GM06990 (cell line): ENCODE results near the gene ESF1.

Experiments used
- DNase-seq: peaks from one replicate; pipeline ENCODE4 v3.0.0-alpha.2; 2011; ENCODE audit not compliant: insufficient read length; ENCODE audit errors: extremely low read depth
- H3K27me3 ChIP-seq: replicated peaks from 2 replicates; pipeline ENCODE4 v1.6.0; 2011; ENCODE audit warnings: low read length; ENCODE audit not compliant: control insufficient read depth, insufficient read depth
- H3K36me3 ChIP-seq: 2 replicates; pipeline ENCODE4 v1.5.1; 2011; ENCODE audit warnings: low read length; ENCODE audit not compliant: control insufficient read depth, insufficient read depth
- H3K4me3 ChIP-seq: replicated peaks from 2 replicates; pipeline ENCODE4 v1.5.1; 2011; ENCODE audit warnings: low read depth, mild to moderate bottlenecking, control low read depth, low read length
- CTCF ChIP-seq: IDR thresholded peaks from 2 replicates; pipeline ENCODE4 v1.5.1; 2011; ENCODE audit warnings: low read length, control low read depth, mild to moderate bottlenecking, inconsistent platforms; ENCODE audit not compliant: insufficient read depth, poor library complexity, severe bottlenecking

ESF1 gene

GRCh38 chr20:13799040-13799439 lies 14.3 kb upstream of the ESF1 start:
- Histone ChIP-seq H3K4me3 (no peak overlapping the region), H3K36me3 (peaks cover 16% of the 10 kb centered on the region), H3K27me3 (no peaks in the 10 kb centered on the region)
- TF ChIP-seq CTCF, result no peak
- DNase-seq, result no peak

- no peak for TF ChIP-seq CTCF
- no peak overlapping the region for H3K4me3 ChIP-seq
- H3K36me3 ChIP-seq, result peaks cover 9% of the 10 kb centered on the region
- DNase-seq, result no peak
- no peaks in the 10 kb centered on the region for H3K27me3 ChIP-seq
Measured at GRCh38 chr20:13794667-13795066, 9.9 kb upstream of the ESF1 start.

GRCh38 chr20:13793001-13793400 lies 8.3 kb upstream of the ESF1 start:
- Histone ChIP-seq H3K4me3 (no peak overlapping the region), H3K36me3 (peaks cover 12% of the 10 kb centered on the region), H3K27me3 (no peaks in the 10 kb centered on the region)
- no peak for TF ChIP-seq CTCF
- DNase-seq, result no peak

- DNase-seq, result no peak
- TF ChIP-seq CTCF, result no peak
- peaks cover 12% of the 10 kb centered on the region for H3K36me3 ChIP-seq
- H3K4me3 ChIP-seq, result no peak overlapping the region
- H3K27me3 ChIP-seq, result no peaks in the 10 kb centered on the region
Measured at GRCh38 chr20:13791540-13792459, 7.1 kb upstream of the ESF1 start.

GRCh38 chr20:13790708-13791107 lies 6.0 kb upstream of the ESF1 start:
- H3K36me3 ChIP-seq, result peaks cover 10% of the 10 kb centered on the region
- no peak for TF ChIP-seq CTCF

More at GRCh38 chr20:13790708-13791107, 6.0 kb upstream of the ESF1 start:
- Histone ChIP-seq H3K4me3 (no peak overlapping the region), H3K27me3 (no peaks in the 10 kb centered on the region)
- no peak for DNase-seq
